CD14-positive monocyte (primary cell): ENCODE data around the gene URB1. TPM values are rescaled to one million over a fixed set of nuclear protein-coding genes. Genes with fewer than 3 reads are reported as not detected.

Experiments
- DNase-seq, 3 donors: peaks; one replicate each; pipeline ENCODE4 v3.0.0-alpha.2; 2011 to 2022
- H2AFZ ChIP-seq: 2 replicates; pipeline ENCODE4 v1.6.0; 2012; ENCODE audit warnings: mild to moderate bottlenecking, low read depth, low read length, inconsistent platforms; ENCODE audit not compliant: insufficient read depth, poor library complexity, severe bottlenecking
- H3K27ac ChIP-seq, 2 donors: 1 replicate in 1 of 2; 2 replicates in 1 of 2; pipeline ENCODE4 v1.5.1; 2012 to 2013; ENCODE audit warnings: low read length in 2 of 2, control low read depth in 1 of 2, inconsistent platforms in 1 of 2, low read depth in 1 of 2, mild to moderate bottlenecking in 1 of 2
- H3K27me3 ChIP-seq, 2 donors: one replicate each; pipeline versions ENCODE4 v1.6.0 to v1.6.1; 2011 to 2013; ENCODE audit warnings: low read length in 2 of 2; ENCODE audit not compliant: control insufficient read depth in 2 of 2, insufficient read depth in 2 of 2
- H3K36me3 ChIP-seq, 2 donors: replicated peaks in 1 of 2; 1 replicate in 1 of 2; 2 replicates in 1 of 2; pipeline versions ENCODE4 v1.5.1 to v1.6.1; 2012 to 2013; ENCODE audit warnings: low read length in 2 of 2, control low read depth in 1 of 2, inconsistent platforms in 1 of 2, mild to moderate bottlenecking in 1 of 2; ENCODE audit not compliant: insufficient read depth in 2 of 2, control insufficient read depth in 1 of 2
- H3K4me1 ChIP-seq, 2 donors: 1 replicate in 1 of 2; 2 replicates in 1 of 2; pipeline versions ENCODE4 v1.5.1 to v1.6.1; 2012 to 2013; ENCODE audit warnings: low read length in 2 of 2, control low read depth in 1 of 2, inconsistent platforms in 1 of 2, mild to moderate bottlenecking in 1 of 2, moderate library complexity in 1 of 2; ENCODE audit not compliant: insufficient read depth in 2 of 2, control insufficient read depth in 1 of 2
- H3K4me2 ChIP-seq: replicated peaks from 2 replicates; pipeline ENCODE3; 2012; ENCODE audit warnings: low read length, moderate library complexity, mild to moderate bottlenecking; ENCODE audit not compliant: poor library complexity, severe bottlenecking; ENCODE audit errors: extremely low read depth
- H3K4me3 ChIP-seq, 3 experiments: fragments of 200-600 bp in 1 of 3; sonication (generic) in 1 of 3; replicated peaks in 1 of 3; 1 replicate in 2 of 3; 2 replicates in 1 of 3; pipeline ENCODE4 v1.5.1; 2011 to 2013; ENCODE audit warnings: low read length in 3 of 3, mild to moderate bottlenecking in 3 of 3, control low read depth in 2 of 3, low read depth in 2 of 3, inconsistent platforms in 1 of 3, moderate library complexity in 1 of 3
- H3K79me2 ChIP-seq: 2 replicates; pipeline ENCODE4 v1.6.0; 2012; ENCODE audit warnings: mild to moderate bottlenecking, control low read depth, inconsistent platforms, low read length, moderate library complexity; ENCODE audit not compliant: insufficient read depth
- H3K9ac ChIP-seq: 2 replicates; pipeline ENCODE4 v1.6.0; 2017; ENCODE audit warnings: low read length, mild to moderate bottlenecking; ENCODE audit not compliant: insufficient read depth, poor library complexity, severe bottlenecking
- H3K9me3 ChIP-seq, 2 donors: replicated peaks in 1 of 2; 1 replicate in 1 of 2; 2 replicates in 1 of 2; pipeline versions ENCODE4 v1.5.1 to v1.6.1; 2012 to 2013; ENCODE audit warnings: low read length in 2 of 2, control low read depth in 1 of 2; ENCODE audit not compliant: control insufficient read depth in 1 of 2, insufficient read depth in 1 of 2
- H4K20me1 ChIP-seq: 2 replicates; pipeline ENCODE4 v1.6.0; 2012; ENCODE audit warnings: mild to moderate bottlenecking, low read length, control low read depth, moderate library complexity; ENCODE audit not compliant: insufficient read depth
- H3K27ac Mint-ChIP-seq, 7 donors: one replicate each; pipeline ENCODE4 v1.8.0; 2020; ENCODE audit warnings: mild to moderate bottlenecking in 7 of 7, mixed read lengths in 7 of 7, moderate library complexity in 6 of 7, inconsistent platforms in 2 of 7
- H3K27me3 Mint-ChIP-seq, 3 donors: one replicate each; pipeline ENCODE4 v1.8.0; 2021 to 2022; ENCODE audit warnings: low read depth in 3 of 3, mild to moderate bottlenecking in 3 of 3, mixed read lengths in 3 of 3, moderate library complexity in 3 of 3, inconsistent platforms in 1 of 3
- H3K36me3 Mint-ChIP-seq, 2 donors: one replicate each; pipeline ENCODE4 v1.8.0; 2020; ENCODE audit warnings: mixed read lengths in 2 of 2, inconsistent platforms in 1 of 2, mild to moderate bottlenecking in 1 of 2
- H3K4me1 Mint-ChIP-seq: one replicate; pipeline ENCODE4 v1.8.0; 2020; ENCODE audit warnings: mild to moderate bottlenecking, mixed read lengths
- H3K4me3 Mint-ChIP-seq, 2 donors: one replicate each; pipeline ENCODE4 v1.8.0; 2020; ENCODE audit warnings: mild to moderate bottlenecking in 2 of 2, mixed read lengths in 2 of 2, moderate library complexity in 1 of 2
- H3K9me3 Mint-ChIP-seq, 7 donors: one replicate each; pipeline ENCODE4 v1.8.0; 2020 to 2022; ENCODE audit warnings: mixed read lengths in 7 of 7, mild to moderate bottlenecking in 6 of 7, moderate library complexity in 6 of 7, inconsistent platforms in 2 of 7
- WGBS: methylation state at CpG from one replicate; pipeline ENCODE4 v1.1.5; 2013; ENCODE audit warnings: missing lambda C conversion rate; ENCODE audit not compliant: insufficient coverage; 5-methylcytosine and 5-hydroxymethylcytosine counted together
- intact Hi-C, 2 donors: fragments of 100-400 bp; cut with micrococcal nuclease; formaldehyde crosslinking; loops; one replicate each; pipeline versions ENCODE4 v1.15.0 to v1.15.1; 2023
- polyA plus RNA-seq, 3 donors: library from polyadenylated mRNA; depleted of rRNA in 1 of 3; unstranded in 2 of 3; stranded (reverse) in 1 of 3; fragments of 300-500 nt in 2 of 3; fragments of >200 nt in 1 of 3; fragmentation: Illumina TruSeq in 2 of 3; gene quantifications; 1 replicate in 2 of 3; 2 replicates in 1 of 3; pipeline ENCODE4 v1.2.3, GENCODE V29; 2012 to 2021
- TF ChIP-seq, protein P1 (sequence below): fragments of 200-600 bp; IDR thresholded peaks from one replicate; pipeline ENCODE4 v1.8.0; 2022; ENCODE audit warnings: antibody characterized with exemption, mild to moderate bottlenecking

URB1 gene
- polyA plus RNA-seq, 3 donors = 0.25 to 2.4 (median 0.47) TPM

DNA sequence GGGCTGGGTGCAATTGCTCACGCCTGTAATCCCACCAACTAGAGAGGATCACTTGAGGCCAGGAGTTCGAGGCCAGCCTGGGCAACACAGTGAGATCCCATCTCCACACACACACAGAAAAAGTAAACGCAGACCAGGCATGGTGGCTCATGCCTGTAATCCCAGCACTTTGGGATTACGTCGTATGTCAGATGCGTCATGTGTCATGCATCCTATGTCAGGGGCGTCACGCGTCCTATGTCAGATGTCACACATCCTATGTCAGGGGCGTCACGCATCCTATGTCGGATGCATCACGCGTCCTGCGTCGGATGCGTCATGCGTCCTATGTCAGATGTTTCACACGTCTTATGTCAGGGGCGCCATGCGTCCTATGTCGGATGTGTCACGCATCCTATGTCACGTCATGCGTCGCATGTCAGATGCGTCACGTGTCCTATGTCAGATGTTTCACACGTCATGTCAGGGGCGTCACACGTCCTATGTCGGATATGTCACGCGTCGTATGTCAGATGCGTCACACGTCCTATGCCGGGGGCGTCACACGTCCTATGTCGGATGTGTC, 92.6 kb downstream of the URB1 start:
- Histone ChIP-seq H3K36me3 (no peaks in the 10 kb centered on the region), H4K20me1 (no peaks in the 10 kb centered on the region), H3K27me3 (no peaks in the 10 kb centered on the region), H3K4me1 (no peaks in the 10 kb centered on the region), H3K4me2 (no peak overlapping the region), H2AFZ (no peak overlapping the region), H3K27ac (no peak overlapping the region), H3K9me3 (peaks cover 5% of the 10 kb centered on the region in 2 donors), H3K4me3 (no peak overlapping the region), H3K9ac (no peak overlapping the region), H3K79me2 (no peaks in the 10 kb centered on the region)
- Mint-ChIP-seq H3K27ac (peak overlapping the region in 1 of 7 donors; percentile 51), H3K27me3 (peaks cover 0 to 2% (median 0%) of the 10 kb centered on the region in 3 donors), H3K36me3 (peaks cover 3 to 5% of the 10 kb centered on the region in 2 donors), H3K4me1 (no peaks in the 10 kb centered on the region), H3K9me3 (peaks cover 0 to 6% (median 2%) of the 10 kb centered on the region in 7 donors), H3K4me3 (no peak overlapping the region)
- TF ChIP-seq, protein P1, sequence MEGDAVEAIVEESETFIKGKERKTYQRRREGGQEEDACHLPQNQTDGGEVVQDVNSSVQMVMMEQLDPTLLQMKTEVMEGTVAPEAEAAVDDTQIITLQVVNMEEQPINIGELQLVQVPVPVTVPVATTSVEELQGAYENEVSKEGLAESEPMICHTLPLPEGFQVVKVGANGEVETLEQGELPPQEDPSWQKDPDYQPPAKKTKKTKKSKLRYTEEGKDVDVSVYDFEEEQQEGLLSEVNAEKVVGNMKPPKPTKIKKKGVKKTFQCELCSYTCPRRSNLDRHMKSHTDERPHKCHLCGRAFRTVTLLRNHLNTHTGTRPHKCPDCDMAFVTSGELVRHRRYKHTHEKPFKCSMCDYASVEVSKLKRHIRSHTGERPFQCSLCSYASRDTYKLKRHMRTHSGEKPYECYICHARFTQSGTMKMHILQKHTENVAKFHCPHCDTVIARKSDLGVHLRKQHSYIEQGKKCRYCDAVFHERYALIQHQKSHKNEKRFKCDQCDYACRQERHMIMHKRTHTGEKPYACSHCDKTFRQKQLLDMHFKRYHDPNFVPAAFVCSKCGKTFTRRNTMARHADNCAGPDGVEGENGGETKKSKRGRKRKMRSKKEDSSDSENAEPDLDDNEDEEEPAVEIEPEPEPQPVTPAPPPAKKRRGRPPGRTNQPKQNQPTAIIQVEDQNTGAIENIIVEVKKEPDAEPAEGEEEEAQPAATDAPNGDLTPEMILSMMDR = no peak
- WGBS = 92% methylated on average over 41 of the region's 41 CpGs
- intact Hi-C loops = no loop called here
- DNase-seq = no peak

DNA sequence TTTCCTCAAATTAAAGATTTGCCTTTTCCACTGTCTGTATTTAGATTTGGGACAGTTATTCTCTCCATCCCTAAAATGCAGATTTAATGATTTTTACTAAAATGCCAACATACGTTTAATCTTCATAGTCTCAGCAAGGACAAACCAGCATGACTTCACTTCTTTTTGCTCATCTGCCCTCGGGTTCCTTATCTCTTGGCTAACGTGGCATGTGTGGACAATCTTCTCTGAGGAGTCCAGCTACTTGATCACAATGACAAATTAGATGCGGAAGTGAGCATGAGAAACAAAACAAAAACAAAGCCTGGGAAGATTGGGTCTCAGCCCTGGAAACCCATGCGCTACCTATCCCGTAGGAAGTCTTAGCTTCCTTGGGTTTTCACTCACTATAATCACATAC, 93.1 kb downstream of the URB1 start:
- no peak overlapping the region for H3K9ac ChIP-seq
- peaks cover 0 to 2% (median 0%) of the 10 kb centered on the region in 3 donors for H3K27me3 Mint-ChIP-seq
- H3K4me1 ChIP-seq = no peaks in the 10 kb centered on the region
- TF ChIP-seq, protein P1 = no peak
- H3K4me3 ChIP-seq = no peak overlapping the region
- H3K27ac ChIP-seq = no peak overlapping the region
- WGBS = 100% methylated on average over 5 of the region's 6 CpGs
- H3K4me1 Mint-ChIP-seq = no peaks in the 10 kb centered on the region
- no peaks in the 10 kb centered on the region for H3K79me2 ChIP-seq
- no peak for DNase-seq
- intact Hi-C loops = no loop called here
- no peaks in the 10 kb centered on the region for H4K20me1 ChIP-seq
- H2AFZ ChIP-seq = no peak overlapping the region
- no peak overlapping the region for H3K4me2 ChIP-seq
- peaks cover 0 to 6% (median 2%) of the 10 kb centered on the region in 7 donors for H3K9me3 Mint-ChIP-seq
- no peaks in the 10 kb centered on the region for H3K36me3 ChIP-seq
- H3K9me3 ChIP-seq = peaks cover 5% of the 10 kb centered on the region in 2 donors
- no peak overlapping the region for H3K4me3 Mint-ChIP-seq
- peaks cover 3 to 5% of the 10 kb centered on the region in 2 donors for H3K36me3 Mint-ChIP-seq
- no peaks in the 10 kb centered on the region for H3K27me3 ChIP-seq
- H3K27ac Mint-ChIP-seq = no peak overlapping the region
